Endodermal cell (in vitro differentiated cells): ENCODE measurements around the gene RNF113B. TPM values are rescaled to one million over a fixed set of nuclear protein-coding genes. Genes with fewer than 3 reads are reported as not detected.

ENCODE experiments used
- DNase-seq: peaks from one replicate; pipeline ENCODE4 v3.0.0-alpha.2; 2017
- H3K27ac ChIP-seq: 2 replicates; pipeline ENCODE4 v1.5.1; 2013; ENCODE audit warnings: mild to moderate bottlenecking, low read depth, low read length, moderate library complexity
- H3K27me3 ChIP-seq: 2 replicates; pipeline ENCODE4 v1.6.1; 2013; ENCODE audit warnings: mild to moderate bottlenecking, low read length, moderate library complexity; ENCODE audit not compliant: insufficient read depth, control insufficient read depth, poor library complexity, severe bottlenecking
- H3K36me3 ChIP-seq: 2 replicates; pipeline ENCODE4 v1.7.0; 2013; ENCODE audit warnings: mild to moderate bottlenecking, low read length, moderate library complexity; ENCODE audit not compliant: control insufficient read depth, insufficient read depth
- H3K4me1 ChIP-seq: one replicate; pipeline ENCODE4 v1.7.0; 2013; ENCODE audit warnings: low read length; ENCODE audit not compliant: control insufficient read depth, insufficient read depth
- H3K4me3 ChIP-seq: 2 replicates; pipeline ENCODE4 v1.5.1; 2013; ENCODE audit warnings: mild to moderate bottlenecking, low read length, moderate library complexity
- H3K9ac ChIP-seq: 2 replicates; pipeline ENCODE4 v1.6.1; 2013; ENCODE audit warnings: mild to moderate bottlenecking, low read length, moderate library complexity; ENCODE audit not compliant: poor library complexity, severe bottlenecking; ENCODE audit errors: extremely low read depth
- H3K9me3 ChIP-seq: 2 replicates; pipeline ENCODE4 v1.6.1; 2013; ENCODE audit warnings: mild to moderate bottlenecking, low read length, moderate library complexity; ENCODE audit not compliant: control insufficient read depth
- H3K27ac Mint-ChIP-seq: 2 replicates; pipeline ENCODE4 v1.8.0; 2020; ENCODE audit warnings: mixed read lengths
- H3K27me3 Mint-ChIP-seq: 2 replicates; pipeline ENCODE4 v1.8.0; 2021; ENCODE audit warnings: mild to moderate bottlenecking, mixed read lengths; ENCODE audit not compliant: insufficient read depth
- H3K36me3 Mint-ChIP-seq: 2 replicates; pipeline ENCODE4 v1.8.0; 2020; ENCODE audit warnings: low read depth, mixed read lengths
- H3K4me1 Mint-ChIP-seq: 2 replicates; pipeline ENCODE4 v1.8.0; 2020; ENCODE audit warnings: mixed read lengths
- H3K4me3 Mint-ChIP-seq: 2 replicates; pipeline ENCODE4 v1.8.0; 2020; ENCODE audit warnings: mild to moderate bottlenecking, moderate library complexity, mixed read lengths
- H3K9me3 Mint-ChIP-seq: 2 replicates; pipeline ENCODE4 v1.8.0; 2020; ENCODE audit warnings: mild to moderate bottlenecking, mixed read lengths
- CTCF ChIP-seq: fragments of 200-600 bp; sonication (generic); conservative IDR thresholded peaks from 2 replicates; pipeline ENCODE4 v1.5.0; 2021; ENCODE audit warnings: antibody characterized with exemption, mild to moderate bottlenecking
- WGBS, 2 experiments: methylation state at CpG; one replicate each; pipeline versions ENCODE4 v1.1.5 to v1.1.7; 2013; ENCODE audit warnings: missing lambda C conversion rate in 2 of 2, mixed read lengths in 1 of 2; ENCODE audit not compliant: insufficient coverage in 1 of 2, insufficient read length in 1 of 2; 5-methylcytosine and 5-hydroxymethylcytosine counted together
- total RNA-seq, 2 donors: library from RNA; stranded (reverse); fragmentation: NEBNext Ultra II Directional in 1 of 2; extraction: Animal tissue kit (Norgen Biotek cat#: 25700) in 1 of 2; gene quantifications; 2 replicates in 1 of 2; 3 replicates in 1 of 2; pipeline ENCODE4 v1.2.1, GENCODE V29; 2021

The RNF113B gene
- total RNA-seq, 2 donors from 2014 or later, result not detected

GRCh38 chr13:98158172-98158899 lies 18.7 kb downstream of the RNF113B start:
- no peaks in the 10 kb centered on the region for H3K9me3 Mint-ChIP-seq
- WGBS, 2 experiments, result 90 to 92% methylated on average over 5 of the region's 5 CpGs
- no peaks in the 10 kb centered on the region for H3K27me3 ChIP-seq
- H3K27ac ChIP-seq, result no peak overlapping the region
- peaks cover 76% of the 10 kb centered on the region for H3K36me3 ChIP-seq
- no peak overlapping the region for H3K9ac ChIP-seq
- H3K4me1 Mint-ChIP-seq, result peaks cover 24% of the 10 kb centered on the region
- no peak for DNase-seq
- H3K4me3 ChIP-seq, result no peak overlapping the region
- H3K27ac Mint-ChIP-seq, result peak overlapping the region; percentile 16
- H3K4me1 ChIP-seq, result peaks cover 10% of the 10 kb centered on the region
- H3K9me3 ChIP-seq, result peaks cover 10% of the 10 kb centered on the region
- H3K36me3 Mint-ChIP-seq, result peaks cover 53% of the 10 kb centered on the region
- TF ChIP-seq CTCF, result no peak
- H3K4me3 Mint-ChIP-seq, result no peak overlapping the region
- no peaks in the 10 kb centered on the region for H3K27me3 Mint-ChIP-seq

- 89% methylated on average over 1 of the region's 1 CpG; no CpG with 5 or more reads in 1 of the 2 experiments for WGBS, 2 experiments
- Mint-ChIP-seq H3K4me3 (no peak overlapping the region), H3K36me3 (peaks cover 52% of the 10 kb centered on the region), H3K27ac (peak overlapping the region; percentile 68), H3K4me1 (peaks cover 24% of the 10 kb centered on the region), H3K9me3 (no peaks in the 10 kb centered on the region), H3K27me3 (no peaks in the 10 kb centered on the region)
- Histone ChIP-seq H3K4me3 (no peak overlapping the region), H3K9me3 (peaks cover 5% of the 10 kb centered on the region), H3K36me3 (peaks cover 68% of the 10 kb centered on the region), H3K4me1 (peaks cover 10% of the 10 kb centered on the region), H3K27ac (no peak overlapping the region), H3K27me3 (no peaks in the 10 kb centered on the region), H3K9ac (no peak overlapping the region)
- TF ChIP-seq CTCF, result no peak
- no peak for DNase-seq
Observed at GRCh38 chr13:98157609-98158008, 19.5 kb downstream of the RNF113B start.

- TF ChIP-seq CTCF, result no peak
Observed at GRCh38 chr13:98157188-98157587, 19.9 kb downstream of the RNF113B start.

More at GRCh38 chr13:98157188-98157587, 19.9 kb downstream of the RNF113B start:
- Mint-ChIP-seq H3K9me3 (no peaks in the 10 kb centered on the region), H3K27me3 (no peaks in the 10 kb centered on the region), H3K36me3 (peaks cover 47% of the 10 kb centered on the region), H3K4me3 (no peak overlapping the region), H3K27ac (peak overlapping the region; percentile 68), H3K4me1 (peaks cover 24% of the 10 kb centered on the region)
- Histone ChIP-seq H3K9me3 (peaks cover 3% of the 10 kb centered on the region), H3K27me3 (no peaks in the 10 kb centered on the region), H3K36me3 (peaks cover 66% of the 10 kb centered on the region), H3K27ac (no peak overlapping the region), H3K9ac (no peak overlapping the region), H3K4me1 (peaks cover 10% of the 10 kb centered on the region), H3K4me3 (no peak overlapping the region)
- 90 to 95% methylated on average over 5 to 7 of the region's 7 CpGs for WGBS, 2 experiments
- DNase-seq, result peak; percentile 53
